Activated naive CD4-positive, alpha-beta T cell treated with anti-CD3 and anti-CD28 coated beads, Interleukin-2, amount 10 ng/mL, durations not matched to agents 7 days and 5 days (primary cell): Measurements from ENCODE around the gene NAP1L5.

Source experiments
- CTCF ChIA-PET: fragments of 350-600 bp; sonication (Branson Sonifier 250); formaldehyde crosslinking; loops from one replicate; lab custom pipeline; 2021; ENCODE audit warnings: antibody characterized with exemption; lab: Charles Lee
- DNase-seq: peaks from one replicate; pipeline ENCODE4 v3.0.0-alpha.2; 2020
- H3K27ac Mint-ChIP-seq: one replicate; pipeline ENCODE4 v1.8.0; 2021; ENCODE audit warnings: mild to moderate bottlenecking, moderate library complexity, mixed read lengths
- H3K27me3 Mint-ChIP-seq: one replicate; pipeline ENCODE4 v1.8.0; 2021; ENCODE audit warnings: mild to moderate bottlenecking, mixed read lengths
- H3K36me3 Mint-ChIP-seq: one replicate; pipeline ENCODE4 v1.8.0; 2021; ENCODE audit warnings: mixed read lengths
- H3K4me1 Mint-ChIP-seq: one replicate; pipeline ENCODE4 v1.8.0; 2021; ENCODE audit warnings: mixed read lengths
- H3K4me3 Mint-ChIP-seq: one replicate; pipeline ENCODE4 v1.8.0; 2021; ENCODE audit warnings: mild to moderate bottlenecking, moderate library complexity, mixed read lengths
- H3K9me3 Mint-ChIP-seq: one replicate; pipeline ENCODE4 v1.8.0; 2021; ENCODE audit warnings: mixed read lengths

Gene NAP1L5

GRCh38 chr4:88697588-88698329, at the start of gene NAP1L5:
TSS of gene NAP1L5 (minus strand) at chr4:88697829. CDS start at chr4:88697754, 75 bp downstream.
- peak; percentile 76 for DNase-seq
- peaks cover 14% of the 10 kb centered on the region for H3K4me1 Mint-ChIP-seq
- no peaks in the 10 kb centered on the region for H3K27me3 Mint-ChIP-seq
- CTCF ChIA-PET: interaction anchor here (0.6 kb wide), 1 partner anchor 158 kb away, joined by 3 read pairs; no protein-coding TSS in a partner anchor
- peak within 1 kb of the TSS; percentile 88 for H3K27ac Mint-ChIP-seq
- H3K9me3 Mint-ChIP-seq: no peaks in the 10 kb centered on the region
- H3K36me3 Mint-ChIP-seq: peaks cover 15% of the 10 kb centered on the region
- H3K4me3 Mint-ChIP-seq: peak within 1 kb of the TSS; percentile 81

GRCh38 chr4:88747351-88747750, 49.7 kb upstream of the NAP1L5 start:
- Mint-ChIP-seq H3K4me3 (no peak overlapping the region), H3K36me3 (peaks cover 73% of the 10 kb centered on the region)
- CTCF ChIA-PET: interaction anchor here (1.5 kb wide), 1 partner anchor 17 kb away, joined by 5 read pairs; no protein-coding TSS in a partner anchor

GRCh38 chr4:88746206-88746605, 48.6 kb upstream of the NAP1L5 start:
- H3K27me3 Mint-ChIP-seq: no peaks in the 10 kb centered on the region
- CTCF ChIA-PET: no interaction called here
- no peaks in the 10 kb centered on the region for H3K4me1 Mint-ChIP-seq
- peaks cover 78% of the 10 kb centered on the region for H3K36me3 Mint-ChIP-seq
- no peak for DNase-seq
- H3K27ac Mint-ChIP-seq: no peak overlapping the region
- H3K4me3 Mint-ChIP-seq: no peak overlapping the region
- no peaks in the 10 kb centered on the region for H3K9me3 Mint-ChIP-seq

More at GRCh38 chr4:88747351-88747750, 49.7 kb upstream of the NAP1L5 start:
- no peak overlapping the region for H3K27ac Mint-ChIP-seq
- DNase-seq: no peak
- H3K9me3 Mint-ChIP-seq: no peaks in the 10 kb centered on the region
- H3K4me1 Mint-ChIP-seq: no peaks in the 10 kb centered on the region
- H3K27me3 Mint-ChIP-seq: no peaks in the 10 kb centered on the region

GRCh38 chr4:88745581-88746163, 48.0 kb upstream of the NAP1L5 start:
- no peak overlapping the region for H3K4me3 Mint-ChIP-seq
- H3K4me1 Mint-ChIP-seq: no peaks in the 10 kb centered on the region
- CTCF ChIA-PET: interaction anchor here (0.6 kb wide), 1 partner anchor 498 kb away, joined by 5 read pairs; no protein-coding TSS in a partner anchor
- H3K36me3 Mint-ChIP-seq: peaks cover 77% of the 10 kb centered on the region
- H3K9me3 Mint-ChIP-seq: no peaks in the 10 kb centered on the region
- DNase-seq: no peak
- H3K27me3 Mint-ChIP-seq: no peaks in the 10 kb centered on the region
- no peak overlapping the region for H3K27ac Mint-ChIP-seq

GRCh38 chr4:88745175-88745574, 47.5 kb upstream of the NAP1L5 start:
- CTCF ChIA-PET: interaction anchor here (0.6 kb wide), 1 partner anchor 498 kb away, joined by 5 read pairs; no protein-coding TSS in a partner anchor
- Mint-ChIP-seq H3K36me3 (peaks cover 74% of the 10 kb centered on the region), H3K9me3 (no peaks in the 10 kb centered on the region), H3K4me1 (no peaks in the 10 kb centered on the region), H3K27ac (no peak overlapping the region), H3K4me3 (no peak overlapping the region), H3K27me3 (no peaks in the 10 kb centered on the region)
- DNase-seq: no peak

GRCh38 chr4:88744609-88745008, 47.0 kb upstream of the NAP1L5 start:
- CTCF ChIA-PET: no interaction called here
- no peak overlapping the region for H3K4me3 Mint-ChIP-seq
- H3K36me3 Mint-ChIP-seq: peaks cover 74% of the 10 kb centered on the region
- no peak overlapping the region for H3K27ac Mint-ChIP-seq
- H3K9me3 Mint-ChIP-seq: no peaks in the 10 kb centered on the region
- no peak for DNase-seq
- no peaks in the 10 kb centered on the region for H3K27me3 Mint-ChIP-seq
- H3K4me1 Mint-ChIP-seq: no peaks in the 10 kb centered on the region

- CTCF ChIA-PET: no interaction called here
- Mint-ChIP-seq H3K27me3 (no peaks in the 10 kb centered on the region), H3K4me3 (no peak overlapping the region), H3K36me3 (peaks cover 71% of the 10 kb centered on the region), H3K27ac (no peak overlapping the region), H3K4me1 (peaks cover 2% of the 10 kb centered on the region), H3K9me3 (no peaks in the 10 kb centered on the region)
- DNase-seq: no peak
These were observed 46.1 kb upstream of the NAP1L5 start for GRCh38 chr4:88743696-88744095.

- peaks cover 11% of the 10 kb centered on the region for H3K4me1 Mint-ChIP-seq
- no peaks in the 10 kb centered on the region for H3K27me3 Mint-ChIP-seq
- H3K4me3 Mint-ChIP-seq: no peak overlapping the region
- CTCF ChIA-PET: no interaction called here
- DNase-seq: no peak
- no peaks in the 10 kb centered on the region for H3K9me3 Mint-ChIP-seq
- H3K36me3 Mint-ChIP-seq: peaks cover 74% of the 10 kb centered on the region
- H3K27ac Mint-ChIP-seq: no peak overlapping the region
These were observed 44.9 kb upstream of the NAP1L5 start for GRCh38 chr4:88742561-88742960.

GRCh38 chr4:88738180-88738579, 40.6 kb upstream of the NAP1L5 start:
- Mint-ChIP-seq H3K4me1 (peaks cover 17% of the 10 kb centered on the region), H3K36me3 (peaks cover 68% of the 10 kb centered on the region), H3K27me3 (no peaks in the 10 kb centered on the region), H3K27ac (peak overlapping the region; percentile 38), H3K4me3 (no peak overlapping the region), H3K9me3 (no peaks in the 10 kb centered on the region)
- no peak for DNase-seq
- CTCF ChIA-PET: no interaction called here

GRCh38 chr4:88737307-88737941, 39.8 kb upstream of the NAP1L5 start:
- H3K27me3 Mint-ChIP-seq: no peaks in the 10 kb centered on the region
- no peaks in the 10 kb centered on the region for H3K9me3 Mint-ChIP-seq
- CTCF ChIA-PET: no interaction called here
- peaks cover 17% of the 10 kb centered on the region for H3K4me1 Mint-ChIP-seq
- peak overlapping the region; percentile 49 for H3K27ac Mint-ChIP-seq
- no peak overlapping the region for H3K4me3 Mint-ChIP-seq
- H3K36me3 Mint-ChIP-seq: peaks cover 70% of the 10 kb centered on the region
- peak; percentile 47 for DNase-seq

- Mint-ChIP-seq H3K27ac (no peak overlapping the region), H3K9me3 (no peaks in the 10 kb centered on the region), H3K27me3 (no peaks in the 10 kb centered on the region), H3K36me3 (peaks cover 66% of the 10 kb centered on the region), H3K4me1 (peaks cover 17% of the 10 kb centered on the region), H3K4me3 (no peak overlapping the region)
- no peak for DNase-seq
- CTCF ChIA-PET: no interaction called here
These were observed 38.6 kb upstream of the NAP1L5 start for GRCh38 chr4:88736264-88736663.

GRCh38 chr4:88735564-88735963, 37.9 kb upstream of the NAP1L5 start:
- DNase-seq: no peak
- Mint-ChIP-seq H3K4me1 (peaks cover 17% of the 10 kb centered on the region), H3K36me3 (peaks cover 69% of the 10 kb centered on the region), H3K4me3 (no peak overlapping the region), H3K9me3 (no peaks in the 10 kb centered on the region), H3K27me3 (no peaks in the 10 kb centered on the region), H3K27ac (no peak overlapping the region)
- CTCF ChIA-PET: no interaction called here

- Mint-ChIP-seq H3K36me3 (peaks cover 65% of the 10 kb centered on the region), H3K4me1 (peaks cover 17% of the 10 kb centered on the region), H3K9me3 (no peaks in the 10 kb centered on the region), H3K27ac (no peak overlapping the region), H3K27me3 (no peaks in the 10 kb centered on the region), H3K4me3 (no peak overlapping the region)
- CTCF ChIA-PET: no interaction called here
- DNase-seq: no peak
These were observed 36.8 kb upstream of the NAP1L5 start for GRCh38 chr4:88734403-88734949.

GRCh38 chr4:88732714-88733368, 35.2 kb upstream of the NAP1L5 start:
- no peak overlapping the region for H3K4me3 Mint-ChIP-seq
- peaks cover 8% of the 10 kb centered on the region for H3K4me1 Mint-ChIP-seq
- DNase-seq: no peak
- peaks cover 62% of the 10 kb centered on the region for H3K36me3 Mint-ChIP-seq
- H3K27ac Mint-ChIP-seq: peak overlapping the region; percentile 33
- H3K27me3 Mint-ChIP-seq: no peaks in the 10 kb centered on the region
- no peaks in the 10 kb centered on the region for H3K9me3 Mint-ChIP-seq
- CTCF ChIA-PET: no interaction called here
